Activated CD4-positive, alpha-beta T cell treated with anti-CD3 and anti-CD28 coated beads for 4 hours (primary cell): ENCODE results near the gene AFTPH.

Experiments
- DNase-seq, 2 donors: peaks; one replicate each; pipeline ENCODE4 v3.0.0-alpha.2; 2020

AFTPH gene, protein sequence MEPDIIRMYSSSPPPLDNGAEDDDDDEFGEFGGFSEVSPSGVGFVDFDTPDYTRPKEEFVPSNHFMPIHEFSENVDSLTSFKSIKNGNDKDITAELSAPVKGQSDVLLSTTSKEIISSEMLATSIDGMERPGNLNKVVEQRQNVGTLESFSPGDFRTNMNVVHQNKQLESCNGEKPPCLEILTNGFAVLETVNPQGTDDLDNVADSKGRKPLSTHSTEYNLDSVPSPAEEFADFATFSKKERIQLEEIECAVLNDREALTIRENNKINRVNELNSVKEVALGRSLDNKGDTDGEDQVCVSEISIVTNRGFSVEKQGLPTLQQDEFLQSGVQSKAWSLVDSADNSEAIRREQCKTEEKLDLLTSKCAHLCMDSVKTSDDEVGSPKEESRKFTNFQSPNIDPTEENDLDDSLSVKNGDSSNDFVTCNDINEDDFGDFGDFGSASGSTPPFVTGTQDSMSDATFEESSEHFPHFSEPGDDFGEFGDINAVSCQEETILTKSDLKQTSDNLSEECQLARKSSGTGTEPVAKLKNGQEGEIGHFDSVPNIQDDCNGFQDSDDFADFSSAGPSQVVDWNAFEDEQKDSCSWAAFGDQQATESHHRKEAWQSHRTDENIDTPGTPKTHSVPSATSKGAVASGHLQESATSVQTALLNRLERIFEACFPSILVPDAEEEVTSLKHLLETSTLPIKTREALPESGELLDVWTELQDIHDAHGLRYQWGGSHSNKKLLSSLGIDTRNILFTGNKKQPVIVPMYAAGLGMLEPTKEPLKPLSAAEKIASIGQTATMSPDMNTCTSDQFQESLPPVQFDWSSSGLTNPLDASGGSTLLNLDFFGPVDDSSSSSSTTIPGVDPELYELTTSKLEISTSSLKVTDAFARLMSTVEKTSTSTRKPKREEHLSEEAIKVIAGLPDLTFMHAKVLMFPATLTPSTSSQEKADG

DNA sequence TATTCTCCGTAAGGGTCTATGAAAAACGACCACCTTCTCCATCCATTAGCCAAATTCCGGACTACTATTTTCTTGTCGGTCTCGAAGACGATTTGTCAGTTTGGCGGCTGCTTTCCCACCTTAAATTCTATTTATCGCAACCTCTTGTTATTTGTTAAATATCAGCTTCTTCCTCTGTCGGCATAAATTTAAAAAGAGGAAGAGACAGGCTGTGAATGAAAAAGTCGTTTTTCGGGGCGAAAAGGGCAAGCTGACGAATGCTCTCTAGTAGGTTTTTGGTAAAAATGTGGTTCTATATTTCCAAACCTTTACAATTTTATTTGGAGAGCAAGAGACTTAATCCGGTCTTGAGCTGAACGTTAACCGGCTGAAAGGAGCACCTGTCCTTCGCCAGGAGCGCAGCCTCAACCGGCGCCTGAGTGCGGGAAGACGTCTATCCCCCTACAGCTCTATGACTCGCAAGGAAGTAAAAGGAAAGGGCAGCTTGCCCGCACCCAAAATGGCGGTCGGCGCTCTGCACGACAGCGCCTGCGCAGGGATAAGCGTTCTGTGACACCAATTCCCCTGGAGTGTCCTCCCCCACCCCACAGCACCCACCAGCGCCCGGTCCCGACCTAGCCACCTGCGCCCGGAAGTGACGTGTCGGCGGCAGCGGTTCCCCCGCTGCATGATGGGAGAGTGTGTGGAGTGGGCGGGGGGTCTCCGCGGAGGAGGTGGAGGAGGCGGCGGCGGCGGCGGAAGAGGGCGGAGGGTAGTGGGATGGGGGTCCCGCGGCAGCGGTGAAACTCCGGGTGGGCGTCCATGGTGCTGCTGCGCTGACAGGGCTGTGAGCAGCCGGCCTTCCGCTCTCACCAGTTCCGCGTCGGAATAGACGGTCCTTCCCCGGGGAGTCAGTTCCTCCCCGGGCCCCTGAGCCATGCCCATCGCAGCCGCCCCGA, at the start of gene AFTPH:
Gene AFTPH, plus strand, starts transcription at position 663 of the 938 bp plus-strand sequence. CDS start 27,147 bp downstream, outside the sequence.
- DNase-seq = peak; percentile 99 to 100

DNA sequence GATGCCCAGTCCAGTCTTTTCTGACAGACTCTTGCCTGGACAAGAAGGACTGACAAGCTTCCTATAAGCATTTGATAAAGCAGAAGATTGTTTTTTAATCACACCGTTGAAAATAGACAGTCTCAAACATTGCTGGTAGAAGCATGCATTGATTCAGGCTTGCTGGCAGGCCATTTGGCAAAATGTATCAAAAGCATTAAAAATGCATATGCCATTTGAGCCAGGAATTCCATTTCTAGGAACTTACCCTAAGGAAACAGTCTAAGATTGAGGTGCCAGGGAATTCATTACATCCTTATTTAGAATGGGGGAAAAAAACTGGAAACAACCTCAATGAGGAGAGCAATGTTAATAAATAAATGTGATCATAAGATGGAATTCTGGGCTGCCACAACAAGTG, 49.5 kb upstream of the AFTPH start:
- no peak for DNase-seq

DNA sequence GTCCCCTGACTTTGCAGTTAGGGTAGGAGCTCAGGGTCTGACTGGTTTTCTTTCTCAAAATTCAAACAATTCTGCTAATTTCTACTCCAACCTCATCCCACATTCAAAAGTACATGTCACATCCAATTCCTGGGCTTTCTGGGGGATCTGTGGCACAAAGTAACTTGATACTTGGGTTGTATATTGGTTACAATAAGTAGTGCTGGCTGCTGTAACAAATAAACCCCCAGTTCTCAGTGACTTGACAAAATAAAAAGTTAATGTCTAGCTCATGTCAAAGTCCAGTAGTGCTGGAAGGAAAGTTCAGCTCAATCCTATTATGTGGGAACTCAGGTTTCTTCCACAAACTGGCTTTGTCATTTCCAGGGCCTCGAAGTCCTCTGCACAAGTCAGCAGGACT, 47.1 kb upstream of the AFTPH start:
- no peak for DNase-seq

DNA sequence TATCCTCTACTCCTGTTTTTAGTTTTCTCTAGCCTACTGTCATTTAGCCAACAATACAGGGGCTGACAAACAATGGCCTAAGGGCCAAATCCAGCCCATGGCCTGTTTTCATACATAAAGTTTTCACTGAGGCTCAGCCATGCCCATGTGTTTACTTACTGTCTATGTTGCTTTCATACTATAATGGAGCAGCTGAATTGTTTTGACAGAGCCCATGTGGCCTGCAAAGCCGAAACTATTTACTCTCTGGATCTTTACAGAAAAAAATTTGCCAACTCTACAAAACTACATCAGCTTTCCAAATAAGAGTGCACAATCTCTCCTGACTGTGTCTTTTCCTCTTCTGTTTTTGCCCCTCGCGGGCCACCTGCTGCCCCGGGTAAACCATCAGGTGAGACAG, 46.1 kb upstream of the AFTPH start:
- no peak for DNase-seq

DNA sequence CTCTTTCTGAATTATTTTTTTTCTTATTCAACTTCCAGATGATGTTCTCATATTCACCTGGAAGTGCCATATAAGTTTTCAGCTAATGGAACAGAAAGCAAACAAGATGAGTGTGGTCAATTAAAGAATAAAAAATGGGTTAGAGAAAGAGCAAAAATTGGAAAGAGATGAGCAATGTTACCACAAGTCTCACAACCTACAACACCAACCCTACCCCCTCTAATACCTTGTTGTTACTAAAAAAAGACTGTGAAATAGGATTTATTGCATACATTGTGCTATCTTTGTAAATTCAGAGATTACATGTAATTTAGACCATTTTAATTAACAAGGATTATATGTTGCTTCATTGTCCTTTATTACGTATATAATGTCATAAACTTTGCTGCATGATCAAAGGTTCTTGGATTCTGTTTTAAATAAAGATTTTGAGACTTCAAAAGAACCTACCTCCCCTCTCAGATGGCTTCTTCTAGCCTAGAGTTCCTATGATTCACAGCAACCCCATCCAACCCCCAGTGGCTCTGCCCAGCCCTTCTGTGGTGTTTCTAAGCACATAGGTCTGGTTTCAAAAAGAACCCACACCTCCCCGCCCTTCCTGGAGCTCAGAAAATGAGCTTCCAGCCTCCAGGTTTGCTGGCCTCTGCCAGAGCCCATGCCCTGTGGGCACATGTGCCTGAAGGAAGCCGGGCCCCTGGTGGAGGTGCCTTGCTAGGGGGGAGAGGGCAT, 45.5 kb upstream of the AFTPH start:
- no peak for DNase-seq

DNA sequence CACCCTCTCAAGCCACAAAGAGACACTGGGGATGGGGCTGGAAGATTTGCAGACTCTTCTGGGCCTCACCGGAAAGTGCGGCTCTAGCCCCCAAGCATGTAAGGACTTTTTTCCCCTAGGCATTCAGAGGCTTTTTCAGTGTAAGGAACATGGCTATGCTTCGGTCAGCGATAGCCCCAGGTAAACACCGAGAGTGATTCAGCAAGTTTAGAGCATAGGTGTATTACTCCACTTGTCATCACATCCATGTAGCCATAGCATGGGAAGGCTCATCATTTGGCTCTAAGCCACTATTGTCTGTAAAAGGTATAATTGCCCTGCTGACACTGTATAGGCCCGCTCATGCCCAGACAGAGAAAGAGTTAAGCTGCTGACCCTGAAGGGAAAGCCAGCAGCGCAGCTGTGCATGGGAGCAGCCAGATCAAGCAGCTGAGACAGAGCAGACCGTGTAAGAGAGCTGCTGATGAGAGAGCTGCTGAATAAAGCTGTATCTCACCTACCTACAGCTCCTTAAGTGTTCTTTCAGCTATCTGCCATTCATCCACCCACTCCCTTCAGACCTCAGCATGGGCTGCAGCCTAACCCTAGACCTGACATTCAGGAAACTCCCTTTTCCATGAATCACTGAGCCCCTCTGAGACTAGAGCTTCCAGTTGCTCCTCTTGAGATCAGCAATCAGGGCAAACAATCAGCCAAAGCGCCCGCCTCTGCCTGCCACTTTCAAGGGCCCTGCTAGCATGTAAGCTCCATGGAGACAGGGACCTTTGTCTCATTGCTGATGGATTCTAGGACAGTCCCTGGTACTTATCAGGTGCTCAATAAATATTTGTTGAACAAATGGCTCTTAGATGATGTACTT, 44.6 kb upstream of the AFTPH start:
- no peak for DNase-seq

DNA sequence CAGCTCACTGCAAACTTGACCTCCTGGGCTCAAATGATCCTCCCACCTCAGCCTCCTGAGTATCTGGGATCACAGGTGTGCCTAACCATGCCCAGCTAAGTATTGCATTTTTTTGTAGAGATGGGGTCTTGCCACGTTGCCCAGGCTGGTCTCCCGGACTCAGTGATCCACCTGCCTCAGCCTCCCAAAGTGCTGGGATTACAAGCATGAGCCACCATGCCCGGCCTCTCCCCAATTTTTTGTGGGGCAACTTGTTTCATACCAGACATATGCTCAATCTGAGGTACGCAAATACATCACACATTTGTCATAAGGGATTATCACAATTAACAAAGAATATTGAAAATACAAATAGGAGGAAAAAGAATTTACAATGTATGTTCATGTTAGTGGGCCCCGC, 42.5 kb upstream of the AFTPH start:
- DNase-seq = no peak

DNA sequence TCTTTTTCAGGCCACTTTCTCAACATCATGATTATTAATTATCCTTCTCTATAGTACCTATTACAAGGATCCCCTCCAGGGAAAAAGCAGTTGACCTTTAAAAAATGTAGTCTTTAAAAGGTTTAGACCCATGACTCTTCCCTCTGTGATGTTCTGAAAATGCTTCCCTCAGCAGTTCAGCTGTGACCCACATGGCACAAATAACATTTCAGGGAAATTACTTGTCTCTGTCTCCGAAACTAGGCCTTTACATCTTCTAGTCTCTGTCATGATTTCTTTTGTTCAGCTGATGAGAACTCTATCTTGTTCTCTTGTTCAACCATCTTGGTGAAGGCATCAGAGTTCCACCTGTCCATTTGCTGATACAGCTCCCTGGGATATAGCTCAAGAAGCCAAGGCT, 41.9 kb upstream of the AFTPH start:
- DNase-seq = no peak

DNA sequence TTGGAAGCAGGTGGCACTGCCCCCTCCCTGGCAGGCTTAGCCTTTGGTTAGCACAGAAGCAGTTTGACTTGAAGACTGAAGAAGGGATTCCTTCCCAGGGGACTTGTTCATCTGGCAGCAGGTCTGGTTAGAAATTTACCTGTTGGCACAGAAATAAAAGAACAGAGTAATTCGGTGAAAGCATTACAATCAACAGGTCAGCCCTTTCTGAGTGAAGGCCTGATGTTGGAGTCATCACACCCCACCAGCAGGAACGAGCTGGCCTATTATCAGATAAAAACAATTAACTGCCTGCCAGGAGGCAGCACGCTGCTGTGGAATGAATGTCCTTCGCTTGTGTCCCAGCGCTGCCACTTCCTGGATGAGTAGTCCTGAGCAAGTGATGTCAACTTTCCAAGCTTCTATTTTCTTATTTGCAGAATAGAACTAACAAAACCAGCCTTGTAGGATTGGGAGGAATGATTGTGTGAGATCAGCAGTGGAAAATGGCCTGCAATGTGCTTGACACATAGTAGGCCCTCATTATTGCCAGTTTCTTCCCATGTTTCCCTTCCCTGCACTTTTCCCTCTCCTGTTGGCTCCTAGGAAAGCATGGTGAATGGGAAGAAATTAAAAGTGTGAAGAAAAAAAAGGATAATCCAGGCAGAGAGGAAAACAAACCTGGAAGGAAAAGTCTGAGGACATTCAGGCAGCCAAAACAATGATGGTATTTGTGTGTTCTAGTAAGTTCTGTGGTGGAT, 41.2 kb upstream of the AFTPH start:
- no peak for DNase-seq

DNA sequence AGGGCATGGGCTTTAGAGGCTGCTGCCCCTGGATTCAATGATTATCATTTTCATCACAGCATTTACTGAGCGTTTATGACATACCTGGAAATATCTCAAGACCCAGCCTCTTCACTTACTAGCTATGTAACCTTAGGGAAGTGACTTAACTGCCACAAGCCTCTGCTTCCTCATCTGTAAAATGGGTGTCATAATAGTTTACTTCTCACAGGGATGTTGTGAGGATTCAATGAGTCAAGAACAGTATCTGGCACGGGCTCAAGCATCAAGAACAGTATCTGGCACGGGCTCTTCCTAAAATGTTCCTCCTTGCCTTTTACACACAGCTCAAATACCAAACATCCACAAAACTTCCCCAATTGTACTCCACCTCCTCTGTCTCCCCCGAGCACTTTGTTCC, 38.8 kb upstream of the AFTPH start:
- DNase-seq = no peak

DNA sequence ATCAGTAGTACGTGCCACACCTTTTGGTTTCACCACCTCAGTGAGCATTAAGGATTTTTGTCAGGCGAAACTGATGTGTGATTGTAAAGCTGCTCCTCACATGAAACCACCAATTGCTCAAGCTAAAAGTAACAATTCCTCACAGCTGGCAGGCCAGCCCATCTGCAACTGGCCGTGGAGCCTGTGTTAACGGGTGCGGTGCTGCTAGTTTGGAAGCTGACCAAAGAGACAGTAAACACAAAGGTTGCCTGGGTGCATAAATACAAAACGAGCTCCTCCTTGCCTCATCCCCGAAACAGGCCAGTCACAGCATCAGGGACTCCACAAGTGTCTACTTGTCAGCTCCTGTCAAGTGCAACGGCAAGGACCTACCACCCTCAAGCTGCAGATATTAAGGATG, 38.2 kb upstream of the AFTPH start:
- DNase-seq = no peak

DNA sequence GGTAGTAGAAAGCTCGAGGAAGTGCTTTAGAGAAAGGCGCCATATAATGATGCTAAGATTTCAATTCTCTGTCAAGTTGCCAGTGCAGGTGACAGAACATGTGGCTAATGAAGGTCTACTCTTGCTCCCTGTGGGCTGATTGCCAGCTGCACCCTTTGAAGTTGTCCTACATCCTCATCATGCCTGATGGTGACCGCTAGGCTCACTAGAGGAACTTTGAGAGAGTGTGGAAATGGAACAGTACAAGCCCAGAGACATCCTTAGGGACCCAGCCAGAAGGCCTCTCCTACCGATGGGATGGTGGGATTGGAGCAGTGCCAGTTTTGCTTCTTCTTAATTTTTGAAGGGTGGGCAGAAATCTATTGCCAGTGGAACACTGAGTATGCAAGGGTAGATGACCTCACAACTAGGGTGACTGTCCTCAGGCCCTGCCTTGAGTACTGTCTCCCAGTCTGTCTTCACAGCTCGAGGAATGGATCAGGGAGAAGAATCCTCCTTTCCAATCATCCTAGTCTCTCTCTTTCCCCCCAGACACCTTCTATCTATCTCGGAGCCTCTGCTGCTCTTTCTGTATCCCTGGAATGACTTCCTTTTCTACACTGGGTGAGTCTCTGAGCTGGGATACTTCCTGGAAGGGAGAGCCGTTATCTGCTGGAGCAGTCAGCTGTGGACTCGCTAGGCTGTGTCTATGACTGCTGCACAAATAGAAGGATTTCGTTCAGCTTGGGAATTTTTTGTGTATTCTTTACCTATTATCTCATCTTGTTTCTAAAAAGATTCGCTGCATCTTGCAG, 36.7 kb upstream of the AFTPH start:
- DNase-seq = no peak

DNA sequence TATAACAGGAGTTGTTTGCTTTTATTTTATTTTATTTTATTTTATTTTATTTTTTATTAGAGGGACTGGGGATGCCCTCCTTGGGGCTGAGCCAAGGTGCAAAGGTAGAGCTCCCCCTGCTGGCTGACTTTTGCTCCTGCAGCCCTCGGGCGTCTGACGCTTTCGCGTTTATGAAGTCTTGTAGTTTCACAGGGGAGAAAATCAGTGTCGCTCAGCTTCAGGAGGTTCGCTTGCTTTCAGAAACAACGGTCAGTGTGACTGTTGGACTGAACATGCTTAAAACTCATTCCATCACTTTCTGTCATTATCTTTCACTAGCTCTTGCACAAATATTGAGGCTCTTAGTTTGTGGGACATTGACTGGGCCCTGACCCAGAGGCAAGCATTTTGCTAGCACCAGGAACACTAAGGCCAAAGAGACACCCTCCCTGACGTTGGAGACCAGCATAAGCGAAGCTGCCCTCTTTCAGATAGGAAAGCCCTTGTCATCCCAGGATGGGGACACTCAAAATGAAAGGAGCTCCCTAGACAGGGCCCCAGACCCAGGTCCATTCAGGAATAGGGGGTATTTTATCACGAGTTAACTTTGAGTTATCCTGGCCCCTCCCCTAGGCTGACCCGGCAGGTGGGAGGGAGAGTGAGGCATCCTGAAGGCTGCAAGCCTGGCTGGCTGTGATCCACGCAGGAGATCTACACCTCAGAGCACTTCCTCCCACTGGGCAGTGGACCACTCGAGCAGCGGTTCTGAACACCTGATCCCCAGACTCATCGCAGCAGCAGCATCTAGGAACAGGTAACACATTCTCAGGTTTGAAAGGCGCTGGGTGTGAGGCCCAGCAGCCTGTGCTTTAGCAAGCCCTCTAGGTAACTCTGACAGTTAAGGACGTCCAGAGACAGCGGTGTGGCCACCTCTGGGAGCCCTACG, 35.8 kb upstream of the AFTPH start:
- DNase-seq = peak; percentile 68 to 87

DNA sequence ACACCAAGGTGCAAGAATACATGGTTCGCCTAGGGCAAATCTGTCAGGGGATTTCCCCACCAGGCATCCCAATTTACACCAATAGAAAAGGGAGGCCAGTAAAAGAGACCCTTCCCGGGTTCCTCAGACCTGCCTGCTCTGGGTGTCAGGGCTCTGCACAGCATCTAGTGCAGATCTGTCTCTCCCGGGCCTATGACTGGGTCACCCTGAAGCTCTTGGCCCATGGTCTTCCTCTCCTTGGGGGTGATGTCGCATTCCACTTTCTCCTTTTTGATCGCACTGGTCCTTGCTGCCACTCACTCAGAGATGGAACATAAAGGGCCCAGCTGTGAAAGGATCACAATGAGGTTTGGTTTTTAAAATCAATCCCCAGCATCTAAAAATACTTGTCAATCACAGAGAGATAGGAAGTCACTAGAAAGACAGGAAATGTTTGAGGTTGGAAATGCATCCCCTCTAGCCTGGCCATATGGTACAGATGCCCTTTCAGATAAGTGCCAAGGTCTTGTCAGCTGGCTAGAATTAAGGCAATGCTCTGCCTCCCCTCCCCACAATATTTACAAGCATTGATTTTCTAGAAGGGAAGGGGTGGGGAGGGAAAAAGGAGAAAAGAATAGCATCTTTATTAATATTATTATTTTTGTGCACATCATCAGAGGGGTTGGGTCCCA, 34.9 kb upstream of the AFTPH start:
- DNase-seq = no peak

DNA sequence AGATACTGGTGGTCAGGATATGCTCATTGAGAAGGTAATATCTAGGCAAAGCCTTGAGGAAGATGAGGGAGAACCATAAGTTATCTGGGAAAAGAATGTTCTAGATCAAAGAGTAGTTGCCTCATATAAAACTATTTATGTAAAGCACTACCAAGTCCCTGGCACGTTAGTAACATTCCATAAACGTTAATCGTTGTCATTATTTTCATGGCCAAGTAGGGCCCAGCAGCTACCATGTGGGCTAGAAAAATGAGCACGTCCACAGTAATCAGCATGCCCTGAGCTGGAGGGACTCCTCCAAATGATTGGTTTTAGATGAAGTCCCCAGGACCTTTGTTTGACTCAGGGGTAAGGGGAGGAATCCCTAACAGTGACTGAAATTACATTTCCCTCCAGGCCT, 32.7 kb upstream of the AFTPH start:
- DNase-seq = no peak

DNA sequence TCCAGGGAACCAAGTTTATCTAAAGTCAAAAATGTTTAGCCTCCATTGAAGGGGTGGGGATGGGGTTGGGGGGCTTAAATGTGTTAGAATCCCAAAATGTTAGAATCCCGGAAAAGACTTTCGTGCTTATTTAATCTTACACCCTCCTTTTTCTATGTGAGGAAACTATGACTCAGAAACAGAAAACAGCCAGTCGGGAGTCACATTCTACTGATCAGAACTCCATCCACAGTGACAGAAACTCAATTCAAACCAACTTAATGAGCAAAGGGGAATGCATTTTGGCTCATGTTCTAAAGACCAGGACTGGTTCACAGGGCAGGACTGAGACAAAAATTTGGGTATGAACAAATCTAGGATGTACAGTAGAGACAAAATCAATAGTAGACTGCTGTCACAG, 31.9 kb upstream of the AFTPH start:
- no peak for DNase-seq

DNA sequence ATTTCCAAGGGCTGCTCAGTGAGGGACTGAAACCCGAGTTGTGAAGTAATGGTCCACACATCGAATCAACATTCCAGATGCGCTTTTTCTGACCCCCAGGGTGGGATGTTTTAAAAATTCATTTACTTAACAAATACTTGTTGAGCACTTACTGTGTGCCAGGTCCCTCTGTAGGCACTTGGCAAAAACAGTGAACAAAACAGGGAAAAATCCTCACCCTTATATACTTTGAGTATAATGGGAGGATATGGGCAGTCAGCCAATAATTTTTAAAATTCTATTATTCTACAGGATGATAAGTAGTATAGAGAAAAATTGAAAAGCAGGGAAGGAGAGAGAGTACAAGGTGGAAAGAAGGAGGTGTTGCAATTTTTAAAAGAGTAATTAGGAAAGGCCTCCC, 31.3 kb upstream of the AFTPH start:
- DNase-seq = no peak

DNA sequence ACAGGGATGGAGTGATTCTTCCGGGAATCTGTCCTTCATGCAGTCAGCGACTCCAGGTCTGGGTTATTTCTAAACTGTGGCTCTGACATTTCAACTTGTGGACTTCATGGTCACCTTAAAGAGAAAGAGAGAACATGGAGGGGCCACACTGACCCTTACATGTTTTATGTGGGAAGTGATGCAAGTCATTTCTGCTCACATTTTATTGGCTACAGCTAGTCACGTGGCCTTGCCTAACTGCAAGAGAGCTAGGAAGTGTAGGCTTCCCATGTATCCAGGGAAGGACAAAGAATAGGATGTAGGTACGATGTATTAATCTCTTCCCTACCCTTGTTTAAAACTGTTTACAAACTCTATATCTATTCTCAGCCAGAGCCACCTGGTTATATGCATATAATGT, 30.3 kb upstream of the AFTPH start:
- DNase-seq = no peak
